ENCODE data around the gene IL17RD. TPM values are rescaled to one million over a fixed set of nuclear protein-coding genes. Genes with fewer than 3 reads are reported as not detected.

The IL17RD gene
- total RNA-seq, 1 donor from 2014 or later = 51.9 TPM

- Mint-ChIP-seq H3K4me1 (peaks cover 91% of the 10 kb centered on the region), H3K36me3 (ENCODE audit: low read depth) (no peaks in the 10 kb centered on the region), H3K27me3 (ENCODE audit: low read depth) (no peaks in the 10 kb centered on the region), H3K27ac (ENCODE audit: unreplicated experiment) (peak overlapping the region; percentile 4), H3K4me3 (peak overlapping the region; percentile 72), H3K9me3 (no peaks in the 10 kb centered on the region)
- DNase-seq (ENCODE audit: low read depth, low spot score) = no peak
- TF ChIP-seq, protein P1, sequence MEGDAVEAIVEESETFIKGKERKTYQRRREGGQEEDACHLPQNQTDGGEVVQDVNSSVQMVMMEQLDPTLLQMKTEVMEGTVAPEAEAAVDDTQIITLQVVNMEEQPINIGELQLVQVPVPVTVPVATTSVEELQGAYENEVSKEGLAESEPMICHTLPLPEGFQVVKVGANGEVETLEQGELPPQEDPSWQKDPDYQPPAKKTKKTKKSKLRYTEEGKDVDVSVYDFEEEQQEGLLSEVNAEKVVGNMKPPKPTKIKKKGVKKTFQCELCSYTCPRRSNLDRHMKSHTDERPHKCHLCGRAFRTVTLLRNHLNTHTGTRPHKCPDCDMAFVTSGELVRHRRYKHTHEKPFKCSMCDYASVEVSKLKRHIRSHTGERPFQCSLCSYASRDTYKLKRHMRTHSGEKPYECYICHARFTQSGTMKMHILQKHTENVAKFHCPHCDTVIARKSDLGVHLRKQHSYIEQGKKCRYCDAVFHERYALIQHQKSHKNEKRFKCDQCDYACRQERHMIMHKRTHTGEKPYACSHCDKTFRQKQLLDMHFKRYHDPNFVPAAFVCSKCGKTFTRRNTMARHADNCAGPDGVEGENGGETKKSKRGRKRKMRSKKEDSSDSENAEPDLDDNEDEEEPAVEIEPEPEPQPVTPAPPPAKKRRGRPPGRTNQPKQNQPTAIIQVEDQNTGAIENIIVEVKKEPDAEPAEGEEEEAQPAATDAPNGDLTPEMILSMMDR (conservative IDR thresholded peaks at IDR 0.05) = no peak
Measured at GRCh38 chr3:57158813-57159738, 6.1 kb downstream of the IL17RD start.

DNA sequence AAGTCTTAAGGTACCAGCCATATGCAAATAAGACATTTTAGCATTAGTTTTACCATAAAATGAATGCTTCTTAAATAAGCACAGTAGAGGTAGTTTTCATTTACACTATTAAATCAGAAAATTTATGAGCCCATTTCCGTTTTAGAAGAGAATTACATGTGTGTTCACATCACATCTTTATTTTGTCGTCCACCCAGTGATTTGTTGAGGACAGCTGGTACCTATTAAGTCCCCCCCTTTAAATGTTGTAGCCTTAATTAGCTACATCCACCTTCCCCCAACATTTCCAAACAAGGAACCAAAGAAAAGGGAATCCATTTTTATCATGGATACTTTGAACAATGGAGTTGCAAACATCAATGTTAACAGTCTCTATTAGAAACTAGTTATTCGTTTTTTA, 6.8 kb downstream of the IL17RD start:
- H3K4me3 Mint-ChIP-seq = peak overlapping the region; percentile 72
- H3K4me1 Mint-ChIP-seq = peaks cover 90% of the 10 kb centered on the region
- H3K27ac Mint-ChIP-seq (ENCODE audit: unreplicated experiment) = no peak overlapping the region
- no peaks in the 10 kb centered on the region for H3K9me3 Mint-ChIP-seq
- no peak for DNase-seq (ENCODE audit: low read depth, low spot score)
- no peaks in the 10 kb centered on the region for H3K36me3 Mint-ChIP-seq (ENCODE audit: low read depth)
- no peaks in the 10 kb centered on the region for H3K27me3 Mint-ChIP-seq (ENCODE audit: low read depth)
- TF ChIP-seq, protein P1 (conservative IDR thresholded peaks at IDR 0.05) = no peak

DNA sequence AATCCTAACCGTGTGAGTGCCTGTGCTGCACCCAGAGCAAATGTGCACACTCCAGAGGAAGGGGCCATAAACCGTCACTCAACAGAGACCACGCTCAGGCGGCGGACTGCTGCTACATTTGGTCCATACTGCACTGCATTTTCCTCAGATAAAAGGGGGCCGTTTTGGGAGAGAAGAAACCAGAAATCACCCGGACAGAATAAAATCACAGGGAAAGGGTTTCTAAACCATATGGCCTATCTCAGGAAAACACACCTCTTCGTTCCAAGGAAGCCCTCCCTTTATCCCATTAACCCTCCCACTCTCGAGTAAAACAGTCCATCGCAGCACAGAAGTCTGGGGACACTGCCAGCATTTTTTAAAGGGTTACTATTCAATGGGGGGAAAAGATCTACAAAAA, 7.6 kb downstream of the IL17RD start:
- Mint-ChIP-seq H3K27me3 (ENCODE audit: low read depth) (no peaks in the 10 kb centered on the region), H3K4me1 (peaks cover 90% of the 10 kb centered on the region), H3K4me3 (peak overlapping the region; percentile 9)

GRCh38 chr3:57155310-57155643, 9.9 kb downstream of the IL17RD start:
- TF ChIP-seq, protein P1 (conservative IDR thresholded peaks at IDR 0.05) = no peak
- Mint-ChIP-seq H3K4me1 (peaks cover 92% of the 10 kb centered on the region), H3K27me3 (ENCODE audit: low read depth) (no peaks in the 10 kb centered on the region), H3K36me3 (ENCODE audit: low read depth) (no peaks in the 10 kb centered on the region), H3K9me3 (no peaks in the 10 kb centered on the region), H3K4me3 (peak overlapping the region; percentile 20), H3K27ac (ENCODE audit: unreplicated experiment) (peak overlapping the region; percentile 84)
- DNase-seq (ENCODE audit: low read depth, low spot score) = no peak

More for the DNA sequence above, 7.6 kb downstream of the IL17RD start:
- Mint-ChIP-seq H3K27ac (ENCODE audit: unreplicated experiment) (peak overlapping the region; percentile 85), H3K9me3 (no peaks in the 10 kb centered on the region), H3K36me3 (ENCODE audit: low read depth) (no peaks in the 10 kb centered on the region)
- TF ChIP-seq, protein P1 (conservative IDR thresholded peaks at IDR 0.05) = no peak
- no peak for DNase-seq (ENCODE audit: low read depth, low spot score)

- Mint-ChIP-seq H3K4me1 (peaks cover 90% of the 10 kb centered on the region), H3K4me3 (peak overlapping the region; percentile 20), H3K27ac (ENCODE audit: unreplicated experiment) (peak overlapping the region; percentile 84)
Measured at GRCh38 chr3:57154470-57155309, 10.5 kb downstream of the IL17RD start.

More at GRCh38 chr3:57154470-57155309, 10.5 kb downstream of the IL17RD start:
- no peaks in the 10 kb centered on the region for H3K9me3 Mint-ChIP-seq
- DNase-seq (ENCODE audit: low read depth, low spot score) = no peak
- H3K36me3 Mint-ChIP-seq (ENCODE audit: low read depth) = no peaks in the 10 kb centered on the region
- H3K27me3 Mint-ChIP-seq (ENCODE audit: low read depth) = no peaks in the 10 kb centered on the region
- TF ChIP-seq, protein P1 (conservative IDR thresholded peaks at IDR 0.05) = no peak

Data from neural crest cell (in vitro differentiated cells).